Stimulated activated CD8-positive, alpha-beta memory T cell treated with anti-CD3 and anti-CD28 coated beads, Interleukin-7, amount 100 ng/mL, for 1 hour (primary cell): ENCODE data around the gene STMND1.

Experiments used
- DNase-seq, 2 donors: peaks; one replicate each; pipeline ENCODE4 v3.0.0-alpha.2; 2020; ENCODE audit warnings: low read depth in 2 of 2

The STMND1 gene

GRCh38 chr6:17161076-17161475 is 59.2 kb downstream of the STMND1 start:
- DNase-seq: no peak

GRCh38 chr6:17165383-17165782 is 63.5 kb downstream of the STMND1 start:
- DNase-seq: no peak

- no peak for DNase-seq
Observed at GRCh38 chr6:17167327-17167979, 65.6 kb downstream of the STMND1 start.

GRCh38 chr6:17169291-17169690 is 67.4 kb downstream of the STMND1 start:
- no peak for DNase-seq

- no peak for DNase-seq
Observed at GRCh38 chr6:17169711-17170110, 67.9 kb downstream of the STMND1 start.

- no peak for DNase-seq
Observed at GRCh38 chr6:17172836-17173470, 71.1 kb downstream of the STMND1 start.

GRCh38 chr6:17178326-17178725 is 76.5 kb downstream of the STMND1 start:
- no peak for DNase-seq

GRCh38 chr6:17178754-17179529 is 77.1 kb downstream of the STMND1 start:
- DNase-seq: no peak

- no peak for DNase-seq
Observed at GRCh38 chr6:17179530-17180073, 77.8 kb downstream of the STMND1 start.
